A549 treated with AZD2906 at 1 μM for 4 hours (cell line): ENCODE measurements around the gene INPP5E. TPM values are rescaled to one million over a fixed set of nuclear protein-coding genes. Genes with fewer than 3 reads are reported as not detected.

Experiments used
- total RNA-seq: library from RNA; stranded (reverse); fragments of 200-300 nt; extraction: Qiagen RNA extraction; gene quantifications from 5 replicates; pipeline ENCODE4 v1.2.3, GENCODE V29; 2022

Gene INPP5E
- 13.7 to 23.1 TPM (median 20.4 TPM) in 5 replicates for total RNA-seq

GRCh38 chr9:136439481-136440408 lies at the start of gene INPP5E:
TSS of gene INPP5E (minus strand) at chr9:136439845. CDS start at chr9:136439419, 426 bp downstream.

DNA sequence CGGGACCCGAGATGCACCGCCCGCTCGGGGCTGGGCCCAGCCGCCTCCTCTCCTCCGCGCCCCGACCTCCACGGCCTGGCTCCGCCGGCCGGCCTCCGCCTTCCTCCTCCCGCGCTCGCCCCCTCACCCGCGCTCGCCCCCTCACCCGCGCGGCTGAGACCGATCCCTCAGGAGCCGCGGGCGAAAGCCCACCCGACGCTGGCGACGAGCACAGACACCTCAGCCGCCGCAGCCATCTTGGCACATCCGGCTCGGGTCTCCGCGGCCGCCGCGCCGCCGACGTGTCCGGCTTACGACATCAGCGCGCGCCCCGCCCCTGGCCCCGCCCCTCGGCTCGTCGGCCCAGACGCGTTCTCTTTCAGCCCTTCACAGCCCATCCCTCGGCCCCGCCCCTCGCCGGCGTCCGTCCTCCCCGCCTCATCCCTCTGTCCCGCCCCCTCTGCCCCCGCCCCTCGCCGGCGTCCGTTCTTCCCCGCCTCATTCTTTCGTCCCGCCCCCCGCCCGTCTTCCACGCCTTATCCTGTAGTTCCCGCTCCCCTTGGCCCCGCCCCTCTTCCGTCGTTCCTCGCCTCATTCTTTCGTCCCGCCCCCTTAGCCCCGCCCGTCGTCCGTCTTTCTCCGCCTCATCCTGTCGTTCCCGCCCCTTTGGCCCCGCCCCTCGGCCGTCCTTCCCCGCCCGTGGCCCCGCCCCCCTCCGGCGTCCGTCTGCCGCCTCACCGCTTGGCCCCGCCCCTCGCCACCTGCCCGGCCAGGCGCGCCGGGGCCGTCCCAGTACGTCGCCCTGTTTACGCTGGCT lies 43.3 kb upstream of the INPP5E start, which contains the start of gene SEC16A:
SEC16A (minus strand) TSS at position 248 of the 796 bp plus-strand sequence. CDS start 5,425 bp downstream, outside the sequence.

GRCh38 chr9:136410500-136411287 lies 29.0 kb downstream of the INPP5E start, which contains the start of the genes ENTR1 and PMPCA:
TSS of gene ENTR1 (minus strand) at chr9:136410614. CDS start at chr9:136410397, 217 bp downstream.
TSS of gene PMPCA (plus strand) at chr9:136410658. CDS start at chr9:136410669, 11 bp downstream.

DNA sequence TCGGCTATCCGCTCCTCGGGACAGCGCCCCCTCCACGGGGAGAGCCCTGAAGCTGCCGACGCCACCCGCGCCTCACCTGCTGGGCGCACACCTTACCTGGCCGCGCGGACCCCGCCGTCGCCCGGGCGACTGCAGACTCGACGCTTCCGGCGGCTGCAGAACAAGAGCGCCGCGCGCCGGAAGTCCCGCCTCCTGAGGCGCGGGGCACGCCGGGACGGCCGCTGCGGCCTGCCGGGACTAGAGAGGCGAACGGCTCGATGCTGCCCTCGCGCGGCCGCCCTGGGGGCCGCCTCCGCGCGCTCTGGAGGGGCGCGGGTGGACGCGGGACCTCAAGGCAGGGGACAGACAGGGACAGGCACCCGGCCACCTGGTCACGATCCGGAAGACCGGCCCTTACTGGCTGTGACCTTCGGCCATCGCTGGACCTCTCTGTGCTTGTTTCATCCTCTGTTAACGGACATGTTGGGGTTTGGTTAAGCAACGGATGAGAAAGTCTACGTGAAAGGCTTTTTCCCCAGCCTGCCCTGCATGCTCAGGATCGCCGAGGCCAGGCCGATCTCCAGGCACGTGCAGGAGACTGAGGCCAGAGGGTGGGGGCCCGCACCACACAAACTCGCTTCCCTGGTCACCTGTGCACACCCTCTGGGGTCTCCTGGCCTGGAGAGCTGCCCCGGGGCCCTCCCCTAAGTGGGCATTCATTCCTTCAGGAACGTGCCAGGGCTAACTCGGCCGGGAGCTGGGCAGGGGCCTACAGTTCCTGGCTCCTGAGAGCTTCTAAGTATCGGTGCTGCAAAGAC lies 39.4 kb downstream of the INPP5E start, which contains the start of gene SNAPC4:
SNAPC4 (minus strand) TSS at position 133 of the 797 bp plus-strand sequence. CDS start 1,742 bp downstream, outside the sequence.

Other genes with a start within 250 kb of the INPP5E start
- gene LHX3, start 234.7 kb downstream of the INPP5E start, total RNA-seq = 0.07 to 0.08 TPM (median 0.08 TPM) in 4 of 5 replicates, not detected in the other
- 23.2 to 26.8 TPM (median 25.2 TPM) in 5 replicates for gene QSOX2, start 194.0 kb downstream of the INPP5E start, total RNA-seq
- 0.01 to 0.03 TPM (median 0.03 TPM) in 3 of 5 replicates, not detected in the others for gene CCDC187, start 135.8 kb downstream of the INPP5E start, total RNA-seq
- gene GPSM1, start 112.3 kb downstream of the INPP5E start, total RNA-seq = 9.6 to 16.0 TPM (median 14.4 TPM) in 5 replicates
- gene DNLZ, start 76.1 kb downstream of the INPP5E start, total RNA-seq = 22.3 to 40.6 TPM (median 37.1 TPM) in 5 replicates
- gene CARD9, start 66.2 kb downstream of the INPP5E start, total RNA-seq = 0.45 to 2.1 TPM (median 1.1 TPM) in 5 replicates
- gene SNAPC4, start 39.7 kb downstream of the INPP5E start, total RNA-seq = 10.4 to 12.4 TPM (median 11.7 TPM) in 5 replicates
- 58.8 to 68.5 TPM (median 67.1 TPM) in 5 replicates for gene ENTR1, start 29.2 kb downstream of the INPP5E start, total RNA-seq
- 76.9 to 119 TPM (median 80.6 TPM) in 5 replicates for gene PMPCA, start 29.2 kb downstream of the INPP5E start, total RNA-seq
- gene SEC16A, start 43.2 kb upstream of the INPP5E start, total RNA-seq = 53.0 to 62.2 TPM (median 56.8 TPM) in 5 replicates
- 9.4 to 12.4 TPM (median 11.2 TPM) in 5 replicates for gene NOTCH1, start 106.2 kb upstream of the INPP5E start, total RNA-seq
- gene EGFL7, start 223.1 kb upstream of the INPP5E start, total RNA-seq = 38.6 to 58.2 TPM (median 57.2 TPM) in 5 replicates
- 71.0 to 109 TPM (median 106 TPM) in 5 replicates for gene AGPAT2, start 247.6 kb upstream of the INPP5E start, total RNA-seq